Stimulated activated CD8-positive, alpha-beta memory T cell treated with anti-CD3 and anti-CD28 coated beads, Interleukin-12 subunit alpha, Interleukin-12 subunit beta, amount 100 ng/mL, for 24 hours (primary cell): ENCODE results near the gene CNIH1.

Source experiments
- DNase-seq: peaks from one replicate; pipeline ENCODE4 v3.0.0-alpha.2; 2020; ENCODE audit errors: extremely low read depth

The CNIH1 gene

GRCh38 chr14:54440873-54441868 lies at the start of gene CNIH1:
CNIH1 (minus strand) TSS chr14:54441374; CDS start chr14:54441327, 47 bp downstream.
- DNase-seq = peak; percentile 81

GRCh38 chr14:54490445-54491175 lies 49.4 kb upstream of the CNIH1 start:
- DNase-seq = no peak

DNA sequence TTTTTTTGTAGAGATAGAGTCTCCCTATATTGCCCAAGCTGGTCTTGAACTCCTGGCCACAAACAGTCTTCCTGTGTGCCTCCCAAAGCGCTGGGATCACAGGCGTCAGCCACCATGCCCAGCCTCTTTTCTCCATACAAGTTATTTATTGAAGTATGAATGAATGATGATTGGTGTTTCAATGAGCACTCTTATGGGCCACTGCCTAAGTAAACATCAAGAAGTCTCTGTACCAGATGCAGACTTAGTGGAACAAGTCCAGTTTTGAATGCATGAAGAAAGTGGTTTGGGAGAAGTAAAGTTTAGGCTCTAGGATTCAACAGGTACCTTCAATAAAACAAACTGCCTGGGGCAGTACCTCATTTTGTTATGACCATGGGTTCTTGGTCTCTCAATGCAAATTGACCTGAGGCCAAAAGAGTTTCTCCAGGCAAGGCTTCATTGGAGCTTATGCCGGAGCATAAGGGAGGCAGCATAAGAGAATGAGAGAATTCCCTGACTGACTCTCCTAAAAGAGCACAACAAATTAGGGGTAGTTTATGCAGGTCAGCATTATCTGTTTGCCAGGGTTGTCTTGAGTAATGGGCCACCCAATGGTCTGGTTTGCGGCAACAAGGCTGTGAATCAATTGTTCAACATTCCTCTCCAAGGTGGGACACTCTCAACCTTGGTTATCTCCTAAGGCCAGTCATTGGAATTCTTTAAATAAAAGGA lies 48.7 kb upstream of the CNIH1 start:
- DNase-seq = no peak

GRCh38 chr14:54489318-54489683 lies 48.1 kb upstream of the CNIH1 start:
- DNase-seq = no peak

- DNase-seq = peak; percentile 61
These were observed 47.6 kb upstream of the CNIH1 start, which contains the start of gene GMFB for GRCh38 chr14:54488646-54489317. GMFB (minus strand) TSS chr14:54488980; CDS start chr14:54488927, 53 bp downstream.

DNA sequence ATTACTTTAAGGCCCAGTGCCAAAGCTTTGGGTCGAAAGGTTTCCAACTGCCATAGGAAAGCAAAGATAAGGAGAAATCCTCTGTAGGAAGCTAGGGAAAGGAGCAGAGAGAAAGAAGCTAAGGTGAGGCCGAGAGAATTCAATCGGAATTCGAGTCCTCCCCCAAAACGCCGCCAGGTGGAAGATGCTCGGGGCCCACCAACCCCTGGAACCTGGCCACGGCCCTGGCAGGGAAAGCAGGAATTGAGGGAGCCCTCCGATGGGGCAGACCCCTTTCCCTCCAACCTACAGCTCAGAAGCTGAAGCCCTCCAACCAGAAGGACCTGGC lies 47.1 kb upstream of the CNIH1 start:
- no peak for DNase-seq

GRCh38 chr14:54487771-54488170 lies 46.6 kb upstream of the CNIH1 start:
- DNase-seq = no peak

DNA sequence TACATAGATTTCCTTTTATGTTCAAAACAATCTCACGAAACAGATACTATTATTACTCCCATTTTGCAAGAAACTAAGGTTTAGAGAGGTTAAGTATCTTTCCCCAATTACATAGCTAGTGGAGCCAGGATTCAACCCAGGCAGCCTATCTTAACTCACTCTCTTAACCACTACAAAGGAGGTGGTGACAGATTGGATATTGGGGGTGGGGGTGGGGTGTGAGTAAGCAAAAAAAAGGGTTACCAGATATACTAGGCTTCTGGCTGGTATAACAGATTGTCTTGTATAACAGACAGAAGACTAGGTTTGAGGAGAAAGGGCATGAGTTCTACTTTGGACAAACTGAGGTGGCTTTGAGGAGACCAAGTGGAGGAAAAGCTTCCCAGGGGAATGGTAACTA lies 45.5 kb upstream of the CNIH1 start:
- DNase-seq = no peak

DNA sequence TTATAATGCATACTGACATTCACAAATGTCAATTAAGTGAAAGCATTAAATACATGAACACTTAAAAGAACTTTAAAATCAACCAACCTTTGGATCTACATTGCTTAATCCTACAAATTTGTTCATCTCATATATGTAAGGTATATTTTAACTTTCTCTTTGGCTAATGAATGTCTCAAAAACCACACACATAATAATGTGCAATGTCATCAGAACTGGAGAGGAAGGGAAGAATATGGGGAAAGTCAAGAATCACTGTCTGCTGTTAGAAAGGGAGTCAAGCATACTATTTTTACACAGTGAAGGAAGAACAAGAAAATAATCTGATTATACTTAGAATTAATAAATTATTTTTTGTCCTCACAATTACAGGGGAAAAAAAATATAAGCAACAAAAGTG lies 42.7 kb upstream of the CNIH1 start:
- no peak for DNase-seq

GRCh38 chr14:54483073-54483745 lies 42.0 kb upstream of the CNIH1 start:
- DNase-seq = no peak

- DNase-seq = no peak
These were observed 40.5 kb upstream of the CNIH1 start for GRCh38 chr14:54481695-54482094.

- no peak for DNase-seq
These were observed 39.8 kb upstream of the CNIH1 start for GRCh38 chr14:54480830-54481562.

- DNase-seq = no peak
These were observed 37.6 kb upstream of the CNIH1 start for GRCh38 chr14:54478636-54479215.

DNA sequence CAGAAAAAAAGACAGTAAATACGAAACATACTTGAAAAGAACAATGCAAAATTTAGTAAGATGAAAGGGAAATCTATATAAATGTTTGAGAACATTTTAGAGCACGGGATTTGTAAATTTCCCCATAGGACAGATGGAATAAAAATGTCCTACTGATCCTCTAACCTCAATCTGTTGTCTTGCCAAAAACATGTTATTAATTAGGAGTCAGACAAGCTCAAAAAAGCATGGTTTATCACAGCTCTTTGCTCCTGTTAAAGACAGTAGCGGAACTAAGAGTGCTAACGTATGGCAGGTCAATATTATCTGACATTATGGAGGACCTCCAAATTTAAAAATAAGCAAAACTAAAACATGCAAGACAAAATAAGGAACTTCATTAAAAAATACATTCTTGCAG lies 34.7 kb upstream of the CNIH1 start:
- DNase-seq = no peak

DNA sequence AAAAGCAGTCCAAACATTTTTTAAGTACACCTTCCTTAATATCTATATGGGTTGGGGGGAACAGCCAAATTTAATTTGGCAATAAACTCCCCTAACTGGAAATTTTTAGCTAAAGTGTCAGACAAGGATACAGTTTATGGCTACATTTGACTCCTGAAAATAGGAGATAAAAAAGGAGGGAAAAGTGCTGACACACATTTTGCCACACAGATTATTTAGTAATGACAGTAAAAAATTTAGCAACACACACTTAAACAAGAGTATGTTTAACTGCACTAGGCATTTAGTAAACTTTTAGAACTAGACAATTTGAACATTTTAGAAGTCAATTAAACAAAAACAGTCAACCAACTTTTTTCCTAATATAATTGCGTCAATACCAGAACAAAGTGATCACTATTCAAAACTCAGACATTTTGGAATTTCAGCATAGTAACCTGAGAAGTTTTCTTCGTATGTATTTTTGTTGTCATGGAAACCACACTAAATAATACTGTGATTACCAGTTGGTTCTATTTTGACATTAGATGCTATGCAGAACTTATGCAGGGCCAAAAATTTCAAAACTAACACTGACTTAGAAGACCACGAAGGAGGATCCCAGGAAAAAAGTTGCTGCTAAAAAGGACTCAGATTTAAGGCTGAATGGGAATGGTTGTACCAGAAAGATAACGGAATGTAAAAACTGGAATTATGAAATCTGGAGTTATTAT lies 34.2 kb upstream of the CNIH1 start:
- DNase-seq = no peak

GRCh38 chr14:54474232-54474793 lies 33.1 kb upstream of the CNIH1 start:
- DNase-seq = no peak

- no peak for DNase-seq
These were observed 31.1 kb upstream of the CNIH1 start for GRCh38 chr14:54472315-54472714.

DNA sequence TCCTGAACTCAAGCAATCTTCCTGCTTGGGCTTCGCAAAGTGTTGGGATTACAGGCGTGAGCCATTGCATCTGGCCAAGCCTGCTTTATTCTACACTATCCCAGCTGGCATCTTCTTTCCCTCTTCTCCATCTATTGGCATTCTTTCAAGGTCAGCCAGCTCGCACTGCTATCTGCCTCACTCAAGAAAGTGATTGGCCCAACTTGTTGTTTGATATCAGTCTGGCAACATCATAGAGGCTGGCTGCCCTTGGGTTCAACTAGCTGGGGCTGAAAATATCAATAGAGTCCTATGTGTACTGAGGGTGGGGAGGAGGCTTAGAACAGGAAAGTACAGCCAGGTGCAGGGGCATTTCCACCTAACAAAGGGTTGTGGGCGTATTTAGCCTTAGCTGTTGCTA lies 30.5 kb upstream of the CNIH1 start:
- DNase-seq = no peak

- no peak for DNase-seq
These were observed 29.5 kb upstream of the CNIH1 start for GRCh38 chr14:54470701-54471100.
